HepG2 (cell line): ENCODE results near the gene GRM2. TPM values are rescaled to one million over a fixed set of nuclear protein-coding genes. Genes with fewer than 3 reads are reported as not detected.

Source experiments
- ATAC-seq: fragments of 200-7000 bp; cut with Tn5 transposase; 3 replicates; pipeline ENCODE4 v1.9.1; 2020; ENCODE audit warnings: mild to moderate bottlenecking, moderate library complexity
- BruUV-seq: library from RNA; stranded (reverse); fragments of 400-500 nt; replicated peaks from 2 replicates; lab custom pipeline; 2021; lab: Mats Ljungman, UMichigan
- CTCF ChIA-PET: fragments of 300-600 bp; formaldehyde crosslinking; extraction: SDS; loops from one replicate; lab custom pipeline; 2021; ENCODE audit warnings: low total read pairs, inconsistent platforms, low intra/inter-chr PET ratio; lab: Yijun Ruan, JAX
- POLR2A ChIA-PET: fragments of 350-600 bp; sonication (Branson Sonifier 250); formaldehyde crosslinking; loops from one replicate; lab custom pipeline; 2020; ENCODE audit warnings: antibody characterized with exemption, inconsistent platforms; lab: Yijun Ruan, JAX
- DNase-seq: peaks from one replicate; pipeline ENCODE4 v3.0.0-alpha.2; 2015; ENCODE audit warnings: low spot score
- FAIRE-seq: peaks from 3 replicates; lab custom pipeline; 2011; peaks lifted over from hg19 to GRCh38; lab: Jason Lieb, UNC
- H2AFZ ChIP-seq: one replicate; pipeline ENCODE4 v1.6.1; 2011; ENCODE audit warnings: low read length, inconsistent platforms
- H3K27ac ChIP-seq: fragments of 300-600 bp; 3 replicates; pipeline ENCODE4 v1.8.0; 2011; ENCODE audit warnings: mixed run types, mild to moderate bottlenecking, mixed read lengths, low read length, inconsistent platforms; ENCODE audit not compliant: insufficient read depth; ENCODE audit errors: extremely low read length
- H3K27me3 ChIP-seq, 2 experiments: fragments of 200-600 bp in 1 of 2; 2 replicates in 1 of 2; 3 replicates in 1 of 2; pipeline versions ENCODE4 v1.6.0 to v1.8.0; 2011; ENCODE audit warnings: low read length in 2 of 2, mild to moderate bottlenecking in 2 of 2, moderate library complexity in 2 of 2, inconsistent platforms in 1 of 2; ENCODE audit not compliant: insufficient read depth in 2 of 2, control insufficient read depth in 1 of 2
- H3K36me3 ChIP-seq, 2 experiments: fragments of 200-600 bp in 1 of 2; replicated peaks in 1 of 2; 2 replicates in 1 of 2; 3 replicates in 1 of 2; pipeline versions ENCODE4 v1.5.1 to v1.8.0; 2011; ENCODE audit warnings: low read length in 2 of 2, inconsistent platforms in 1 of 2; ENCODE audit not compliant: insufficient read depth in 2 of 2, control insufficient read depth in 1 of 2
- H3K4me1 ChIP-seq: 2 replicates; pipeline ENCODE4 v1.5.1; 2012; ENCODE audit warnings: low read length, inconsistent platforms; ENCODE audit not compliant: insufficient read depth
- H3K4me2 ChIP-seq: 2 replicates; pipeline ENCODE4 v1.6.0; 2011; ENCODE audit warnings: low read depth, low read length, inconsistent platforms
- H3K4me3 ChIP-seq, 3 experiments: fragments of 200-600 bp in 1 of 3; sonication (generic), shearing (Covaris generic) in 1 of 3; replicated peaks in 1 of 3; 2 replicates each; pipeline ENCODE4 v1.5.1; 2011 to 2016; ENCODE audit warnings: low read length in 3 of 3, inconsistent platforms in 2 of 3, low read depth in 2 of 3, mild to moderate bottlenecking in 2 of 3, control low read depth in 1 of 3, mixed read lengths in 1 of 3; ENCODE audit not compliant: insufficient read depth in 1 of 3
- H3K79me2 ChIP-seq: one replicate; pipeline ENCODE4 v1.6.1; 2011; ENCODE audit warnings: low read length, inconsistent platforms; ENCODE audit not compliant: insufficient read depth
- H3K9ac ChIP-seq: 2 replicates; pipeline ENCODE4 v1.6.0; 2011; ENCODE audit warnings: mild to moderate bottlenecking, low read depth, low read length, inconsistent platforms; ENCODE audit not compliant: insufficient read depth
- H3K9me3 ChIP-seq: 2 replicates; pipeline ENCODE4 v1.5.1; 2012; ENCODE audit warnings: mild to moderate bottlenecking, low read length
- H4K20me1 ChIP-seq: 2 replicates; pipeline ENCODE4 v1.6.0; 2011; ENCODE audit warnings: inconsistent platforms, mild to moderate bottlenecking, low read length, moderate library complexity; ENCODE audit not compliant: insufficient read depth
- ELF4 ChIP-seq: sonication (generic); formaldehyde crosslinking; IDR thresholded peaks from 2 replicates; pipeline ENCODE4 v1.5.0; 2020; ENCODE audit warnings: missing genetic modification reagents, mild to moderate bottlenecking, moderate library complexity, borderline replicate concordance
- FOXK1 ChIP-seq: sonication (generic); formaldehyde crosslinking; IDR thresholded peaks from 2 replicates; pipeline ENCODE4 v1.4.0; 2020; ENCODE audit warnings: low read depth, missing genetic modification reagents, borderline replicate concordance
- HNF4A ChIP-seq: sonication (generic); formaldehyde crosslinking; IDR thresholded peaks from 2 replicates; pipeline ENCODE4 v1.4.0; 2020; ENCODE audit warnings: missing genetic modification reagents
- NFRKB ChIP-seq: fragments of 450-650 bp; IDR thresholded peaks from 2 replicates; pipeline ENCODE4 v1.6.1; 2017
- PHB2 ChIP-seq: fragments of 450-650 bp; IDR thresholded peaks from 2 replicates; pipeline ENCODE4 v1.6.1; 2018; ENCODE audit not compliant: partially characterized antibody
- REXO4 ChIP-seq: sonication (generic); formaldehyde crosslinking; IDR thresholded peaks from 2 replicates; pipeline ENCODE4 v1.8.0; 2022; ENCODE audit warnings: missing genetic modification reagents, mild to moderate bottlenecking, borderline replicate concordance
- TCF7 ChIP-seq: sonication (generic); IDR thresholded peaks from 2 replicates; pipeline ENCODE4 v1.6.1; 2016; ENCODE audit warnings: antibody characterized with exemption, low read depth
- ZNF547 ChIP-seq: sonication (generic); formaldehyde crosslinking; IDR thresholded peaks from 2 replicates; pipeline ENCODE4 v1.5.1; 2020; ENCODE audit warnings: mild to moderate bottlenecking, missing genetic modification reagents
- ZNF841 ChIP-seq: sonication (generic); formaldehyde crosslinking; IDR thresholded peaks from 2 replicates; pipeline ENCODE4 v1.8.1; 2023; ENCODE audit warnings: missing genetic modification reagents, borderline replicate concordance
- WGBS: methylation state at CpG from one replicate; pipeline ENCODE4 v1.1.6; 2017; ENCODE audit warnings: low lambda C conversion rate; 5-methylcytosine and 5-hydroxymethylcytosine counted together
- in situ Hi-C: cut with HindIII; loops from 2 replicates; pipeline ENCODE4 v1.10.0; 2017; ENCODE audit warnings: low pct_unique_long_range_greater_than_20kb; ENCODE audit not compliant: extremely low pct_ligation_motif_present
- intact Hi-C: fragments of 100-400 bp; cut with micrococcal nuclease; formaldehyde crosslinking; loops from one replicate; pipeline ENCODE4 v1.10.0; 2022; ENCODE audit not compliant: unreplicated experiment
- polyA plus RNA-seq, 8 experiments: library from polyadenylated mRNA; depleted of rRNA in 3 of 8; stranded (reverse) in 7 of 8; unstranded in 1 of 8; fragments of >200 nt; fragmentation: Illumina TruSeq in 4 of 8; extraction: Trizol in 4 of 8; gene quantifications; 2 replicates each; pipeline versions ENCODE4 v1.2.1 to v1.2.3, GENCODE V29; 2011 to 2016; ENCODE audit warnings: low read depth in 4 of 8, missing spikeins in 1 of 8, mixed read lengths in 1 of 8; ENCODE audit not compliant: insufficient read depth in 1 of 8
- total RNA-seq, 5 experiments: library from RNA; depleted of rRNA; stranded (reverse); fragments of >200 nt; fragmentation: Illumina TruSeq; extraction: Trizol; gene quantifications; 2 replicates each; pipeline ENCODE4 v1.2.3, GENCODE V29; 2016; ENCODE audit warnings: low read depth in 1 of 5
- TF ChIP-seq, protein P1 (sequence below): sonication (generic); formaldehyde crosslinking; IDR thresholded peaks from 2 replicates; pipeline ENCODE4 v1.4.0; 2020; ENCODE audit warnings: low read depth, mild to moderate bottlenecking, missing genetic modification reagents

The GRM2 gene
- total and polyA plus RNA-seq, 2 of the 13 experiments (the other 11 are each of a cell fraction or from before 2014, with no cell fraction given): 0.04 to 0.07 TPM

DNA sequence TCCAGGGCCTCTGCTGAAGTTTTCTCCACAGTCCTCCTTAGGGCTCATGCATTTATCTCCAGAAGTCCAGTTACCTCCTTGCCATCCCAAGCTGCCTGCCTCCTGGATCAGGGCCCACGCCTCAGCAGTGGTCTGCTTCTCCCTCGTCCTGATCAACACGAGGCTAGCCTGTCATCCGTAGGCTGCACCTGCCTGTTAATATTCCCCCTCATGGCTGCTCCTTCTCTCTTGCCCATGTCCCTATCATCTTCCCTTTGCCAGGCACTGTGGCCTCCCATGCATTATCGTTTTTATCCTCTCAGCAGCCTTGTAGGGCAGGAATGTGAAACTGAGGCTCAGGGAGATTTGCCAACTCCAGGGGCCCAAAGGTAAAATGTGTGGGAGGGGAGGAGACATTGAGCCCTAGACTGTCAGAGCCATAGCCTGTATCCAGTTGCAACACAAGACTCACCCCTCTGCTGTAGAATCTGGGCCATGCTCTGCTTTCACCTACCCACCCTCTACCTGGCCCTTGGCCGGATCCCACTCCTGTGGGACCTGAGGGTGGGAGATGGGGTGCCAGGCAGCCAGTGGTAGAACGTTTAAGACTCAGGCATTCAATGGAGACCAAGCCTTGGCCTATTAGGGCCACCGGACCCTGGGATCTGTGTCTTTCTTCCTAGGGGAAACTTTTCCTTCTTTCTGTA lies 4.6 kb downstream of the GRM2 start (continued):
- TF ChIP-seq, protein P1, sequence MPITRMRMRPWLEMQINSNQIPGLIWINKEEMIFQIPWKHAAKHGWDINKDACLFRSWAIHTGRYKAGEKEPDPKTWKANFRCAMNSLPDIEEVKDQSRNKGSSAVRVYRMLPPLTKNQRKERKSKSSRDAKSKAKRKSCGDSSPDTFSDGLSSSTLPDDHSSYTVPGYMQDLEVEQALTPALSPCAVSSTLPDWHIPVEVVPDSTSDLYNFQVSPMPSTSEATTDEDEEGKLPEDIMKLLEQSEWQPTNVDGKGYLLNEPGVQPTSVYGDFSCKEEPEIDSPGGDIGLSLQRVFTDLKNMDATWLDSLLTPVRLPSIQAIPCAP (CRISPR knock-in tag): no peak
- no peak for TF ChIP-seq PHB2
- TF ChIP-seq ELF4 (CRISPR knock-in tag): no peak
- TF ChIP-seq ZNF547 (CRISPR knock-in tag): no peak
- no peak for TF ChIP-seq REXO4 (CRISPR knock-in tag)
- TF ChIP-seq NFRKB: no peak

DNA sequence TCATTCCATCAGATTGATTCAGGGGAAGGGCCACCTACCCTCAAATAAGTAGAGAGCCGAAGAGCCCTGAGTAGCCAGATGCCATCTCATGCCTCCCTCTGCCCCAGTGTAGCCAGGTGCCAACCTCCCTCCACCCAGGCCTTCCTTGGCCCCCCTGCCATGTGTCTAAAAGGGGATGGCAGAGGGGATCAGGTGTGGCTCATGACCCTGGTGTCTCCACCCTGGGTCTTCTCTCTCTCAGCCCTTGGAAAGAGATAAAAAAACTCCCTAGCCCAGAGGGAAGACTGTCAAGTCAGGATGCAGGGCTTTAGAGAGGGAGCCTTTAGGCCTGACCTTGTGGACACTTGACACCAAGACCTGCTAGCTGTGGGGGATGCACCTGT lies 5.2 kb downstream of the GRM2 start:
- POLR2A ChIA-PET: no interaction called here
- FAIRE-seq (no peak), ATAC-seq (peak; percentile 12), DNase-seq (no peak)
- Histone ChIP-seq H3K4me2 (no peak overlapping the region), H3K4me1 (peaks cover 28% of the 10 kb centered on the region), H3K9ac (no peak overlapping the region), H3K4me3 (no peak overlapping the region), H3K79me2 (no peaks in the 10 kb centered on the region), H3K9me3 (no peaks in the 10 kb centered on the region), H2AFZ (no peak overlapping the region), H3K36me3 (no peaks in the 10 kb centered on the region), H4K20me1 (0 out of 2 replicates have a peak, but pooled peaks cover 5% of the 10 kb centered on the region), H3K27me3 (peaks cover 2 to 15% of the 10 kb centered on the region in 2 experiments; a peak in 4 of 5 replicates), H3K27ac (no peak overlapping the region)
- in situ Hi-C loops (loop anchor here (5.0 kb wide), 1 partner anchor 85 kb away; no protein-coding TSS in a partner anchor), intact Hi-C loops (no loop called here)
- BruUV-seq: no TSS peak
- TF ChIP-seq TCF7 (0 out of 2 replicates have a peak, but pooled peaks have one; percentile 43), FOXK1 (CRISPR knock-in tag) (no peak), ZNF841 (CRISPR knock-in tag) (no peak), HNF4A (CRISPR knock-in tag) (0 out of 2 replicates have a peak, but pooled peaks have one; percentile 20)
- CTCF ChIA-PET: no interaction called here
- 0% methylated on average over 1 of the region's 1 CpG for WGBS
